Motor neuron (in vitro differentiated cells): ENCODE data around the gene PSTPIP1. TPM values are rescaled to one million over a fixed set of nuclear protein-coding genes. Genes with fewer than 3 reads are reported as not detected.

Source experiments
- ATAC-seq, 8 experiments: fragments of 200-7000 bp; cut with Tn5 transposase; replicated peaks in 6 of 8; 2 replicates each; pipeline ENCODE4 v1.8.0; 2021; ENCODE audit warnings: mild to moderate bottlenecking in 8 of 8, moderate library complexity in 8 of 8
- H3K27ac ChIP-seq, 2 donors: fragments of 250-450 bp; sonication (Bioruptor Pico); 2 replicates each; pipeline ENCODE4 v1.9.0; 2021; ENCODE audit warnings: antibody characterized with exemption in 2 of 2, mild to moderate bottlenecking in 2 of 2, moderate library complexity in 1 of 2
- H3K4me1 ChIP-seq, 2 donors: fragments of 250-450 bp; sonication (Bioruptor Pico); replicated peaks in 1 of 2; 2 replicates each; pipeline ENCODE4 v1.6.1; 2021; ENCODE audit warnings: antibody characterized with exemption in 2 of 2, mild to moderate bottlenecking in 2 of 2, moderate library complexity in 1 of 2
- H3K4me3 ChIP-seq, 5 donors: fragments of 250-450 bp; sonication (Bioruptor Pico); 2 replicates each; pipeline ENCODE4 v1.9.0; 2021; ENCODE audit warnings: antibody characterized with exemption in 5 of 5, mild to moderate bottlenecking in 5 of 5, moderate library complexity in 4 of 5
- WGBS, 10 experiments: fragments of 450-650 bp; shearing (Covaris generic); methylation state at CpG; one replicate each; pipeline ENCODE4 v1.0.0; 2022; 5-methylcytosine and 5-hydroxymethylcytosine counted together
- in situ Hi-C, 9 experiments: fragments of 400-800 bp; cut with MboI; loops; one replicate each; pipeline ENCODE4 v1.15.0; 2021; ENCODE audit warnings: low sequenced_read_pairs in 9 of 9, low pct_unique_long_range_greater_than_20kb in 2 of 9; ENCODE audit not compliant: unreplicated experiment in 9 of 9
- total RNA-seq, 8 experiments: library from RNA; unstranded; fragments of 300-600 nt; gene quantifications; 2 replicates each; pipeline versions ENCODE4 v1.2.3 to v1.2.4, GENCODE V29; 2022

PSTPIP1 gene
- total RNA-seq, 8 experiments from 2014 or later: 0.14 to 5.0 (median 1.4) TPM; not detected in 1

DNA sequence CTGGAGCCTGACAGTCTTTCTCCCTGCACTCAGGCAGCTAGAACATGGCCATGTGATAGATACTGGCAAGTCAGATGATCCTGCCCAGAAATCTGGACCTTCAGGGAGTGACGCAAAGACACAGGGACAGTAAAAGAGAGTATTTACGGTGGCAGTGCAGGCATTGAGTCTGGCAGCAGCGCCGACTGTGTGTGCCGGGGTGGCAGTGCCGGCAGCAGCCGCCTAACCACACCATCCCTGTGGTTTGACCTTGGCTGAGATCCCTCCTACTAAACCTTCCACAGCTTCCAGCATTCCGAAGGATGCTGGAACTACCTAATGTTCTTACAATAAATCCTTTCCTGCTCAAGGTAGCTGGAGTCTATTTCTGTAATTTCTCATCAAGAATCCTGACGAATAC lies 80.6 kb downstream of the PSTPIP1 start:
- in situ Hi-C loops: no loop called here
- Histone ChIP-seq H3K4me3 (no peak overlapping the region), H3K4me1 (peaks cover 3% of the 10 kb centered on the region in 2 donors), H3K27ac (no peak overlapping the region)
- no peak for ATAC-seq
- 73 to 92% (median 84%) methylated on average over 1 to 4 of the region's 9 CpGs; no CpG with 5 or more reads in 2 of the 10 experiments for WGBS, 10 experiments

GRCh38 chr15:77076323-77076915 lies 81.5 kb downstream of the PSTPIP1 start:
- WGBS, 10 experiments: 0 to 100% (median 67%) methylated on average over 1 to 4 of the region's 4 CpGs; no CpG with 5 or more reads in 1 of the 10 experiments

GRCh38 chr15:77081971-77082370 lies 87.0 kb downstream of the PSTPIP1 start:
- in situ Hi-C loops: no loop called here
- 0 to 100% (median 48%) methylated on average over 1 to 3 of the region's 5 CpGs; no CpG with 5 or more reads in 5 of the 10 experiments for WGBS, 10 experiments
- Histone ChIP-seq H3K27ac (no peak overlapping the region), H3K4me1 (no peaks in the 10 kb centered on the region), H3K4me3 (no peak overlapping the region)
- no peak for ATAC-seq

More at GRCh38 chr15:77076323-77076915, 81.5 kb downstream of the PSTPIP1 start:
- H3K27ac ChIP-seq: no peak overlapping the region
- in situ Hi-C loops: no loop called here
- H3K4me3 ChIP-seq: no peak overlapping the region
- peak in 2 of 8 experiments; percentile 43 to 86 for ATAC-seq
- no peaks in the 10 kb centered on the region for H3K4me1 ChIP-seq

- in situ Hi-C loops: no loop called here
- WGBS, 10 experiments: 33 to 80% (median 64%) methylated on average over 2 to 10 of the region's 21 CpGs; no CpG with 5 or more reads in 1 of the 10 experiments
- ATAC-seq: peak in 7 of 8 experiments; percentile 68 to 99 (median 97)
- Histone ChIP-seq H3K4me3 (peak overlapping the region in 1 of 5 donors; percentile 10), H3K27ac (no peak overlapping the region), H3K4me1 (no peaks in the 10 kb centered on the region)
Measured at GRCh38 chr15:77083381-77084160, 88.6 kb downstream of the PSTPIP1 start.

- ATAC-seq: no peak
Measured at GRCh38 chr15:77084436-77084835, 89.5 kb downstream of the PSTPIP1 start.

GRCh38 chr15:77085297-77085696 lies 90.4 kb downstream of the PSTPIP1 start:
- 0 to 100% (median 80%) methylated on average over 1 to 2 of the region's 2 CpGs; no CpG with 5 or more reads in 3 of the 10 experiments for WGBS, 10 experiments

More at GRCh38 chr15:77084436-77084835, 89.5 kb downstream of the PSTPIP1 start:
- no peak overlapping the region for H3K4me3 ChIP-seq
- in situ Hi-C loops: no loop called here
- H3K4me1 ChIP-seq: no peaks in the 10 kb centered on the region
- 74 to 90% (median 86%) methylated on average over 2 to 4 of the region's 8 CpGs; no CpG with 5 or more reads in 7 of the 10 experiments for WGBS, 10 experiments
- no peak overlapping the region for H3K27ac ChIP-seq

More at GRCh38 chr15:77085297-77085696, 90.4 kb downstream of the PSTPIP1 start:
- Histone ChIP-seq H3K4me3 (no peak overlapping the region), H3K4me1 (no peaks in the 10 kb centered on the region), H3K27ac (no peak overlapping the region)
- in situ Hi-C loops: no loop called here
- ATAC-seq: peak in 1 of 8 experiments; percentile 93

Other genes with a start within 250 kb of the PSTPIP1 start
- 10 to 100 TPM in 7 of 8 experiments, 1 to 10 TPM in 1; 4.7 to 32.4 (median 22.6) TPM for gene SCAPER, start 89.8 kb upstream of the PSTPIP1 start, total RNA-seq
- gene RCN2, start 63.4 kb upstream of the PSTPIP1 start, total RNA-seq: 100 to 1,000 TPM in 4 of 8 experiments, 10 to 100 TPM in 4; 80.3 to 145 (median 110) TPM
- 100 to 1,000 TPM; 153 to 545 (median 224) TPM for gene TSPAN3, start 76.0 kb downstream of the PSTPIP1 start, total RNA-seq